Trophoblast cell (in vitro differentiated cells and primary cell): ENCODE measurements around the gene COMP.
A peak's percentile ranks its signal among the peaks of the same experiment; 100 is the strongest.

Experiments
- DNase-seq, 2 donors: peaks; one replicate each; pipeline ENCODE4 v3.0.0-alpha.2; 2016
- H2AFZ ChIP-seq: 2 replicates; pipeline ENCODE4 v1.6.1; 2013; ENCODE audit warnings: low read length, moderate library complexity, mild to moderate bottlenecking; ENCODE audit not compliant: insufficient read depth, poor library complexity
- H2AK5ac ChIP-seq: 2 replicates; pipeline ENCODE4 v1.6.1; 2013; ENCODE audit warnings: mild to moderate bottlenecking, low read length
- H2BK120ac ChIP-seq: 2 replicates; pipeline ENCODE4 v1.6.1; 2013; ENCODE audit warnings: low read length, mild to moderate bottlenecking, moderate library complexity; ENCODE audit not compliant: insufficient read depth, poor library complexity
- H2BK12ac ChIP-seq: 2 replicates; pipeline ENCODE4 v1.6.1; 2013; ENCODE audit warnings: mild to moderate bottlenecking, low read length, moderate library complexity
- H2BK5ac ChIP-seq: 2 replicates; pipeline ENCODE4 v1.6.1; 2013; ENCODE audit warnings: low read length, low read depth, moderate library complexity, mild to moderate bottlenecking; ENCODE audit not compliant: poor library complexity
- H3K14ac ChIP-seq: 2 replicates; pipeline ENCODE4 v1.6.1; 2013; ENCODE audit warnings: mild to moderate bottlenecking, low read length
- H3K18ac ChIP-seq: 2 replicates; pipeline ENCODE4 v1.6.1; 2013; ENCODE audit warnings: mild to moderate bottlenecking, low read length
- H3K23ac ChIP-seq: 2 replicates; pipeline ENCODE4 v1.6.1; 2013; ENCODE audit warnings: low read length
- H3K27ac ChIP-seq: 2 replicates; pipeline ENCODE4 v1.5.1; 2013; ENCODE audit warnings: low read depth, mild to moderate bottlenecking, inconsistent platforms, low read length, moderate library complexity
- H3K27me3 ChIP-seq: 2 replicates; pipeline ENCODE4 v1.6.1; 2013; ENCODE audit warnings: inconsistent platforms, mild to moderate bottlenecking, low read length, moderate library complexity; ENCODE audit not compliant: insufficient read depth
- H3K36me3 ChIP-seq, 2 experiments: 1 replicate in 1 of 2; 2 replicates in 1 of 2; pipeline ENCODE4 v1.6.1; 2013; ENCODE audit warnings: low read length in 2 of 2, mild to moderate bottlenecking in 2 of 2, moderate library complexity in 1 of 2; ENCODE audit not compliant: insufficient read depth in 2 of 2, control insufficient read depth in 1 of 2
- H3K4ac ChIP-seq: 2 replicates; pipeline ENCODE4 v1.6.1; 2013; ENCODE audit warnings: low read depth, mild to moderate bottlenecking, low read length, moderate library complexity
- H3K4me1 ChIP-seq, 2 experiments: 1 replicate in 1 of 2; 2 replicates in 1 of 2; pipeline ENCODE4 v1.6.1; 2013; ENCODE audit warnings: low read length in 2 of 2, mild to moderate bottlenecking in 2 of 2, moderate library complexity in 1 of 2; ENCODE audit not compliant: insufficient read depth in 2 of 2, control insufficient read depth in 1 of 2
- H3K4me2 ChIP-seq: 2 replicates; pipeline ENCODE4 v1.6.1; 2013; ENCODE audit warnings: inconsistent platforms, mild to moderate bottlenecking, low read length, moderate library complexity
- H3K4me3 ChIP-seq: 2 replicates; pipeline ENCODE4 v1.5.1; 2013; ENCODE audit warnings: mild to moderate bottlenecking, low read depth, low read length, inconsistent platforms
- H3K79me1 ChIP-seq: one replicate; pipeline ENCODE4 v1.6.1; 2013; ENCODE audit warnings: low read length
- H3K79me2 ChIP-seq: 2 replicates; pipeline ENCODE4 v1.6.1; 2013; ENCODE audit warnings: low read length, mild to moderate bottlenecking; ENCODE audit not compliant: control insufficient read depth, insufficient read depth, poor library complexity
- H3K9ac ChIP-seq: 2 replicates; pipeline ENCODE4 v1.6.1; 2013; ENCODE audit warnings: mild to moderate bottlenecking, low read length
- H3K9me3 ChIP-seq: 2 replicates; pipeline ENCODE4 v1.6.1; 2013; ENCODE audit warnings: low read depth, mild to moderate bottlenecking, control low read depth, inconsistent platforms, low read length; ENCODE audit not compliant: insufficient read depth
- H4K12ac ChIP-seq: 2 replicates; pipeline ENCODE4 v1.6.1; 2013; ENCODE audit warnings: low read depth, mild to moderate bottlenecking, low read length, moderate library complexity
- H4K8ac ChIP-seq: 2 replicates; pipeline ENCODE4 v1.6.1; 2013; ENCODE audit warnings: low read depth, mild to moderate bottlenecking, low read length, moderate library complexity
- H4K91ac ChIP-seq: one replicate; pipeline ENCODE4 v1.6.1; 2013; ENCODE audit warnings: low read depth, mild to moderate bottlenecking, low read length, moderate library complexity
- WGBS: extraction: QIAGEN DNeasy Blood & Tissue Kit; methylation state at CpG from one replicate; pipeline ENCODE4 v1.1.7; 2013; ENCODE audit warnings: missing lambda C conversion rate; ENCODE audit not compliant: insufficient read length, insufficient coverage; ENCODE audit errors: extremely low coverage; 5-methylcytosine and 5-hydroxymethylcytosine counted together

COMP gene

DNA sequence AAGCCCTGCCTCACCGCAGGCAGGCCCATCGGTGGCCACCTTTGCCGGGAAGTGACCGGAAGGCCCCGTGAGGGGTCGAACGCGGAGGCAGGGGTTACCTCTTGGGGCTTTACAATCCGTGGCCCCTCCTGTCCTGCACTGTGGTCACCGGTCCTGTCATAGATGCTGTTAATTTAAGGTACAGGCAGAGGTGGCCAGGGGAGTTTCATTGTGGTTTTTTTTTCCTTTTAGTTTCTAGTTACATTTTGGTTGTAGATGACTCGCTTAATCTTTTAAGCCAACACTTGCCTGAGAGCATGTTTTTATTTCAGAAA lies 13.1 kb downstream of the COMP start:
- Histone ChIP-seq H2AK5ac (no peak overlapping the region), H3K9ac (no peak overlapping the region)
- WGBS: no CpG with 5 or more reads among the region's 11 CpGs

GRCh38 chr19:18777301-18778075 lies 13.6 kb downstream of the COMP start:
- H2BK5ac ChIP-seq: no peak overlapping the region
- H2AFZ ChIP-seq: no peak overlapping the region
- H3K27me3 ChIP-seq: no peaks in the 10 kb centered on the region
- peaks cover 9% of the 10 kb centered on the region in 2 experiments for H3K4me1 ChIP-seq
- H3K18ac ChIP-seq: no peak overlapping the region
- H2AK5ac ChIP-seq: no peak overlapping the region
- H4K12ac ChIP-seq: no peak overlapping the region
- H3K9ac ChIP-seq: no peak overlapping the region
- H2BK12ac ChIP-seq: no peak overlapping the region
- peaks cover 6% of the 10 kb centered on the region for H3K9me3 ChIP-seq
- H4K8ac ChIP-seq: no peak overlapping the region
- no peak overlapping the region for H3K14ac ChIP-seq
- no peak overlapping the region for H4K91ac ChIP-seq
- no peak overlapping the region for H2BK120ac ChIP-seq
- no peaks in the 10 kb centered on the region for H3K36me3 ChIP-seq
- H3K79me1 ChIP-seq: no peaks in the 10 kb centered on the region
- no peak overlapping the region for H3K4me2 ChIP-seq
- H3K4ac ChIP-seq: no peak overlapping the region
- no peak for DNase-seq
- no CpG with 5 or more reads among the region's 71 CpGs for WGBS
- H3K79me2 ChIP-seq: no peaks in the 10 kb centered on the region
- H3K4me3 ChIP-seq: no peak overlapping the region
- no peak overlapping the region for H3K23ac ChIP-seq
- H3K27ac ChIP-seq: no peak overlapping the region

More for the DNA sequence above, 13.1 kb downstream of the COMP start:
- Histone ChIP-seq H3K79me2 (no peaks in the 10 kb centered on the region), H3K4ac (no peak overlapping the region), H3K9me3 (peaks cover 6% of the 10 kb centered on the region), H3K27me3 (no peaks in the 10 kb centered on the region), H3K18ac (no peak overlapping the region), H4K12ac (no peak overlapping the region), H3K14ac (no peak overlapping the region), H3K4me2 (no peak overlapping the region), H3K36me3 (no peaks in the 10 kb centered on the region), H3K23ac (no peak overlapping the region), H4K91ac (no peak overlapping the region), H3K4me1 (peaks cover 9% of the 10 kb centered on the region in 2 experiments), H3K27ac (no peak overlapping the region), H2BK120ac (no peak overlapping the region), H3K4me3 (no peak overlapping the region), H2AFZ (no peak overlapping the region), H2BK12ac (no peak overlapping the region), H4K8ac (no peak overlapping the region), H2BK5ac (no peak overlapping the region), H3K79me1 (no peaks in the 10 kb centered on the region)
- DNase-seq: no peak

DNA sequence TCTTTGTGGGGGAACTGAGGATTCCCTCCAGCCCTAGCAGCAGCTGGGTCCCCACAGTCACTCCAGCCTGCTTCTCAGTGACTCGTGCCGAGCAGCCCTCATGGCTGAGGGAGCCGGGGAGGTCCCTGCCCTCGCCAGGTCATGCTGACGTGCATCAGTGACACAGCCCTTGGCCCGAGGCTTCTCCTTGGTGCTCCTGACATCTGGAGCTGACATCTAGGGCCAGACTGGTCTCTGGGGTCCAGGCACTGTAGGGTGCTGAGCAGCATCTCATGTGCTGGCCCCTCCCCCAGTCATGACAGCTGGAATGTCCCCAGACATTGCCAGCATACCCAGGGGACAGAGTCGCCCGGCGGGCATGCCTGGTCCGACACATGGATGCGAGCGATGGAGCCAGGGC lies 14.4 kb downstream of the COMP start:
- Histone ChIP-seq H2AFZ (no peak overlapping the region), H3K27ac (no peak overlapping the region), H3K79me2 (no peaks in the 10 kb centered on the region), H4K91ac (no peak overlapping the region), H3K14ac (no peak overlapping the region), H3K36me3 (no peaks in the 10 kb centered on the region), H4K12ac (no peak overlapping the region), H3K9me3 (peaks cover 6% of the 10 kb centered on the region), H3K79me1 (no peaks in the 10 kb centered on the region), H3K23ac (no peak overlapping the region), H3K27me3 (no peaks in the 10 kb centered on the region), H3K4me2 (no peak overlapping the region), H2BK5ac (no peak overlapping the region), H3K4ac (no peak overlapping the region), H2AK5ac (no peak overlapping the region), H3K4me1 (peaks cover 9% of the 10 kb centered on the region in 2 experiments), H3K18ac (no peak overlapping the region), H3K4me3 (no peak overlapping the region), H3K9ac (no peak overlapping the region), H4K8ac (no peak overlapping the region), H2BK12ac (no peak overlapping the region), H2BK120ac (no peak overlapping the region)
- peak; percentile 68 to 79 for DNase-seq
- no CpG with 5 or more reads among the region's 12 CpGs for WGBS

DNA sequence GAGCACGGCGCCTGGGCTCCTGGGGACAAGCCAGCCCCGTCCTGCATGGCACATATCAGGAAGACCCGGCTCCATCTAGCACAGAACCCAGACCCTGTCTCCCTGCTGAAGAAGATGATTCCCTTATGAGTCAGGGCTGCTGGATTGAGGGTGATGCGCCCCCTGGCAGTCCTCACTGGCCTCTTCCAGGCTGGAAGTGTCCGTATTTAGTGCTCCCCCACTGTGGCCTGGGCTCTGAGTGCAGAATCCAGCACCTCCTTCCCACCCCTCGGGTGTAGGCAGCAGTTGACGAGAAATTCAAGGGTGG lies 14.9 kb downstream of the COMP start:
- Histone ChIP-seq H2BK12ac (no peak overlapping the region), H2BK120ac (no peak overlapping the region), H2AK5ac (no peak overlapping the region), H3K23ac (no peak overlapping the region), H3K9ac (no peak overlapping the region), H4K12ac (no peak overlapping the region), H4K91ac (no peak overlapping the region), H3K4me2 (no peak overlapping the region), H3K4me3 (no peak overlapping the region), H3K27me3 (no peaks in the 10 kb centered on the region), H3K36me3 (no peaks in the 10 kb centered on the region), H4K8ac (no peak overlapping the region), H2BK5ac (no peak overlapping the region), H3K4ac (no peak overlapping the region), H3K9me3 (peaks cover 6% of the 10 kb centered on the region), H3K14ac (no peak overlapping the region), H3K79me2 (no peaks in the 10 kb centered on the region), H3K4me1 (peaks cover 9% of the 10 kb centered on the region in 2 experiments), H3K27ac (no peak overlapping the region), H3K18ac (no peak overlapping the region), H2AFZ (no peak overlapping the region), H3K79me1 (no peaks in the 10 kb centered on the region)
- WGBS: no CpG with 5 or more reads among the region's 8 CpGs
- DNase-seq: no peak
